K562 (cell line): ENCODE measurements around the gene CLCA2. TPM values are rescaled to one million over a fixed set of nuclear protein-coding genes. Genes with fewer than 3 reads are reported as not detected.

Experiments used
- ATF1 ChIP-seq, 2 experiments: fragments of 450-650 bp in 1 of 2; IDR thresholded peaks; 2 replicates each; pipeline ENCODE4 v1.6.1; 2016; ENCODE audit warnings: missing compliant biosample characterization in 1 of 2, missing genetic modification characterization in 1 of 2
- CBX1 ChIP-seq: sonication (generic); IDR thresholded peaks from 2 replicates; pipeline ENCODE4 v1.6.1; 2016; ENCODE audit warnings: antibody characterized with exemption, low read depth, mild to moderate bottlenecking
- GABPB1 ChIP-seq: sonication (generic); formaldehyde crosslinking; IDR thresholded peaks from 2 replicates; pipeline ENCODE4 v1.8.0; 2022; ENCODE audit warnings: mild to moderate bottlenecking, missing genetic modification reagents
- GATA2 ChIP-seq: sonication (generic); formaldehyde crosslinking; IDR thresholded peaks from 2 replicates; pipeline ENCODE4 v1.4.0; 2020; ENCODE audit warnings: mild to moderate bottlenecking, missing genetic modification reagents
- HMG20B ChIP-seq: fragments of 250-450 bp; sonication (Bioruptor Pico); IDR thresholded peaks from 2 replicates; pipeline ENCODE4 v1.5.0; 2021; ENCODE audit warnings: mild to moderate bottlenecking
- HMGN3 ChIP-seq: IDR thresholded peaks from 2 replicates; pipeline ENCODE4 v1.6.1; 2011; ENCODE audit warnings: borderline replicate concordance, low read depth, mild to moderate bottlenecking, mixed read lengths, low read length; ENCODE audit not compliant: insufficient read length; ENCODE audit errors: extremely low read depth
- KDM4B ChIP-seq, 2 experiments: fragments of 450-650 bp in 1 of 2; sonication (generic) in 1 of 2; IDR thresholded peaks; 2 replicates each; pipeline ENCODE4 v1.6.1; 2016 to 2017; ENCODE audit warnings: borderline replicate concordance in 2 of 2, antibody characterized with exemption in 1 of 2, low read depth in 1 of 2, mild to moderate bottlenecking in 1 of 2
- NCOA4 ChIP-seq: fragments of 450-650 bp; IDR thresholded peaks from 2 replicates; pipeline ENCODE4 v1.6.1; 2018; ENCODE audit warnings: mild to moderate bottlenecking; ENCODE audit not compliant: partially characterized antibody
- NFE2 ChIP-seq: IDR thresholded peaks from 2 replicates; pipeline ENCODE4 v1.6.1; 2014; ENCODE audit warnings: antibody characterized with exemption, low read depth
- NR2C2 ChIP-seq, 2 experiments: fragments of 200-800 bp in 1 of 2; sonication (Bioruptor generic) in 1 of 2; sonication (generic) in 1 of 2; formaldehyde crosslinking in 1 of 2; IDR thresholded peaks; 2 replicates each; pipeline versions ENCODE4 v1.6.1 to v1.8.0; 2016 to 2022; ENCODE audit warnings: mild to moderate bottlenecking in 1 of 2, missing compliant biosample characterization in 1 of 2, missing genetic modification characterization in 1 of 2, missing genetic modification reagents in 1 of 2
- NR2F6 ChIP-seq: fragments of 450-650 bp; formaldehyde crosslinking; IDR thresholded peaks from 2 replicates; pipeline ENCODE4 v1.4.0; 2020; ENCODE audit warnings: mild to moderate bottlenecking
- POLR2AphosphoS5 ChIP-seq: IDR thresholded peaks from 2 replicates; pipeline ENCODE4 v1.6.1; 2011; ENCODE audit warnings: mild to moderate bottlenecking, low read depth, low read length, moderate library complexity; ENCODE audit not compliant: control insufficient read depth, insufficient read depth
- POLR2G ChIP-seq: fragments of 200-400 bp; formaldehyde crosslinking; IDR thresholded peaks from 2 replicates; pipeline ENCODE4 v1.6.1; 2017; ENCODE audit warnings: low read depth, mild to moderate bottlenecking, antibody characterized with exemption, low read length, moderate library complexity
- POLR3A ChIP-seq: IDR thresholded peaks from 2 replicates; pipeline ENCODE4 v1.6.1; 2011; ENCODE audit warnings: borderline replicate concordance, mild to moderate bottlenecking, moderate library complexity; ENCODE audit not compliant: insufficient read length, insufficient read depth; ENCODE audit errors: extremely low read depth
- RB1 ChIP-seq: fragments of 450-650 bp; IDR thresholded peaks from 2 replicates; pipeline ENCODE4 v1.6.1; 2017; ENCODE audit warnings: low read depth, mild to moderate bottlenecking
- RBM15 ChIP-seq: fragments of 200-400 bp; formaldehyde crosslinking; IDR thresholded peaks from 2 replicates; pipeline ENCODE4 v1.6.1; 2018; ENCODE audit warnings: mild to moderate bottlenecking, low read length, moderate library complexity; ENCODE audit not compliant: insufficient read depth
- SREBF1 ChIP-seq: fragments of 150-350 bp; IDR thresholded peaks from 2 replicates; pipeline ENCODE4 v1.6.1; 2014; ENCODE audit warnings: antibody characterized with exemption, low read depth, low read length, borderline replicate concordance
- YBX1 ChIP-seq: fragments of 450-650 bp; IDR thresholded peaks from 2 replicates; pipeline ENCODE4 v1.7.1; 2016; ENCODE audit warnings: mild to moderate bottlenecking
- ZEB2 ChIP-seq: fragments of 450-650 bp; IDR thresholded peaks from 2 replicates; pipeline ENCODE4 v1.6.1; 2016
- ZNF134 ChIP-seq: fragments of 250-450 bp; sonication (Bioruptor Pico); conservative IDR thresholded peaks from 2 replicates; pipeline ENCODE4 v1.4.0; 2020
- ZNF24 ChIP-seq: fragments of 450-650 bp; IDR thresholded peaks from 2 replicates; pipeline ENCODE4 v1.6.1; 2016
- ZNF77 ChIP-seq: fragments of 250-450 bp; sonication (Bioruptor Pico); IDR thresholded peaks from 2 replicates; pipeline ENCODE4 v1.5.0; 2020
- polyA plus RNA-seq, 8 experiments: library from polyadenylated mRNA; depleted of rRNA in 4 of 8; stranded (reverse) in 5 of 8; unstranded in 3 of 8; fragments of >200 nt; fragmentation: Nextera tagmentation in 2 of 8; fragmentation: Illumina TruSeq in 1 of 8; extraction: Ambion mirVana in 2 of 8; extraction: Trizol in 1 of 8; gene quantifications; 2 replicates each; pipeline versions ENCODE4 v1.2.1 to v1.2.3, GENCODE V29; 2011 to 2014; ENCODE audit warnings: inconsistent platforms in 1 of 8, missing spikeins in 1 of 8
- total RNA-seq, 7 experiments: library from RNA; depleted of rRNA in 6 of 7; stranded (reverse); fragments of >200 nt in 6 of 7; fragmentation: Illumina TruSeq in 2 of 7; extraction: Trizol in 2 of 7; gene quantifications; 2 replicates each; pipeline versions ENCODE4 v1.2.1 to v1.2.3, GENCODE V29; 2011 to 2021; ENCODE audit warnings: low replicate concordance in 1 of 7
- TF ChIP-seq, protein P1 (sequence below): fragments of 450-650 bp; IDR thresholded peaks from 2 replicates; pipeline ENCODE4 v1.6.1; 2018; ENCODE audit not compliant: partially characterized antibody
- TF ChIP-seq, protein P2 (sequence below): fragments of 450-650 bp; formaldehyde crosslinking; conservative IDR thresholded peaks from 2 replicates; pipeline ENCODE4 v1.4.0; 2022; ENCODE audit warnings: mild to moderate bottlenecking, missing genetic modification characterization

The CLCA2 gene
- total and polyA plus RNA-seq, 9 of the 15 experiments (the other 6 are each of a cell fraction or from before 2014, with no cell fraction given): 0.03 TPM; not detected in 8

DNA sequence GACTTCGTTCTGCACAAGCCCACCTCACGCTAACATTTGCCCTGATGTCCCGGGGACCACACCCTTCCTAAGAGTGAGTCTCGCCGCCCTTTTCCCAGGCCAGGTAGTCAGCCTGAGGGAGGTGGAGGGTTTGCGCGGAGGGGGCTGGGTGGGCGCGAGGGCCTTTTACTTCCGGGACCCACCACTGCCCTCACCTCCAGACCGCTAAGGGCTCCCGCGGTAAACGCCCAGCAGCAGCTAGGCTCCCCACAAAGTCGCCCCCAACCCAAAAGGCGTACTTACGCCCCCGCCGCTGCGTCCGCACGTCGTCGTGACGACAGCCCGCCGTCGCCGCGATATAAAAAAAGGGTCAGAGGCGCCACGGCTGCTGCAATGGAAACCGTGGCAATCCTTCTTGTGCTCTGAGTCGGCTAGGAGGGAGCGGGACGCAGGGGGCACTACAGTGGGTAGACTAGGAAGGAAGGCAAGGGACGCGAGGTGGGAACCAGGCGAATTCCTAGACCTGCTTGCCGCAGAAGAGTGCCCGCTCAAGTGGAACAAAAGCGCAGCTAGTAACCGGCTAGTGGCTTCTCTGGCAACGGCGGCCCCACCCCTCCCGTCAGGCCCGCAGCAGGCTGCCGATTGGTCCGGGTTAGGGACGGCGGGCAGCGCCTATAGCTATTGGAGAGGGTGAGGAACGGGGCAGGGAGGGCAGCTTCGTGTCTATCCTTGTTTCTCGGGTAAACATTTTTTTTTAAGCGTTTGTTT, 28.0 kb upstream of the CLCA2 start, which contains the start of gene ODF2L (continued):
- TF ChIP-seq POLR3A (no peak), ZNF77 (CRISPR knock-in tag) (no peak), ZNF24 (no peak), ZEB2 (no peak), NR2C2 (CRISPR knock-in tag; IDR thresholded peaks at IDR 0.05) (no peak; the same call in 1 of the 2 replicates), NR2C2 (tag; IDR thresholded peaks at IDR 0.05) (peak; percentile 15; the same call in 1 of the 2 replicates), YBX1 (no peak), SREBF1 (no peak), RB1 (no peak), GABPB1 (0 out of 2 replicates have a peak, but pooled peaks have one; percentile 38), NCOA4 (no peak), CBX1 (no peak), POLR2AphosphoS5 (no peak), HMG20B (no peak), HMGN3 (no peak), NFE2 (no peak), POLR2G (peak; percentile 53; the same call in 1 of the 2 replicates), KDM4B (IDR thresholded peaks at IDR 0.05; ENCODE audit: borderline replicate concordance in 2 of 2, low read depth in 1 of 2) (no peak), GATA2 (CRISPR knock-in tag) (no peak), ATF1 (CRISPR knock-in tag; IDR thresholded peaks at IDR 0.05) (no peak), ATF1 (tag; IDR thresholded peaks at IDR 0.05) (peak; percentile 90), ZNF134 (CRISPR knock-in tag) (no peak), RBM15 (no peak), NR2F6 (CRISPR knock-in tag) (no peak)
- TF ChIP-seq, protein P1, sequence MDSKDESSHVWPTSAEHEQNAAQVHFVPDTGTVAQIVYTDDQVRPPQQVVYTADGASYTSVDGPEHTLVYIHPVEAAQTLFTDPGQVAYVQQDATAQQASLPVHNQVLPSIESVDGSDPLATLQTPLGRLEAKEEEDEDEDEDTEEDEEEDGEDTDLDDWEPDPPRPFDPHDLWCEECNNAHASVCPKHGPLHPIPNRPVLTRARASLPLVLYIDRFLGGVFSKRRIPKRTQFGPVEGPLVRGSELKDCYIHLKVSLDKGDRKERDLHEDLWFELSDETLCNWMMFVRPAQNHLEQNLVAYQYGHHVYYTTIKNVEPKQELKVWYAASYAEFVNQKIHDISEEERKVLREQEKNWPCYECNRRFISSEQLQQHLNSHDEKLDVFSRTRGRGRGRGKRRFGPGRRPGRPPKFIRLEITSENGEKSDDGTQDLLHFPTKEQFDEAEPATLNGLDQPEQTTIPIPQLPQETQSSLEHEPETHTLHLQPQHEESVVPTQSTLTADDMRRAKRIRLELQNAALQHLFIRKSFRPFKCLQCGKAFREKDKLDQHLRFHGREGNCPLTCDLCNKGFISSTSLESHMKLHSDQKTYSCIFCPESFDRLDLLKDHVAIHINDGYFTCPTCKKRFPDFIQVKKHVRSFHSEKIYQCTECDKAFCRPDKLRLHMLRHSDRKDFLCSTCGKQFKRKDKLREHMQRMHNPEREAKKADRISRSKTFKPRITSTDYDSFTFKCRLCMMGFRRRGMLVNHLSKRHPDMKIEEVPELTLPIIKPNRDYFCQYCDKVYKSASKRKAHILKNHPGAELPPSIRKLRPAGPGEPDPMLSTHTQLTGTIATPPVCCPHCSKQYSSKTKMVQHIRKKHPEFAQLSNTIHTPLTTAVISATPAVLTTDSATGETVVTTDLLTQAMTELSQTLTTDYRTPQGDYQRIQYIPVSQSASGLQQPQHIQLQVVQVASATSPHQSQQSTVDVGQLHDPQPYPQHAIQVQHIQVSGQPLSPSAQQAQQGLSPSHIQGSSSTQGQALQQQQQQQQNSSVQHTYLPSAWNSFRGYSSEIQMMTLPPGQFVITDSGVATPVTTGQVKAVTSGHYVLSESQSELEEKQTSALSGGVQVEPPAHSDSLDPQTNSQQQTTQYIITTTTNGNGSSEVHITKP: no peak
- TF ChIP-seq, protein P2, sequence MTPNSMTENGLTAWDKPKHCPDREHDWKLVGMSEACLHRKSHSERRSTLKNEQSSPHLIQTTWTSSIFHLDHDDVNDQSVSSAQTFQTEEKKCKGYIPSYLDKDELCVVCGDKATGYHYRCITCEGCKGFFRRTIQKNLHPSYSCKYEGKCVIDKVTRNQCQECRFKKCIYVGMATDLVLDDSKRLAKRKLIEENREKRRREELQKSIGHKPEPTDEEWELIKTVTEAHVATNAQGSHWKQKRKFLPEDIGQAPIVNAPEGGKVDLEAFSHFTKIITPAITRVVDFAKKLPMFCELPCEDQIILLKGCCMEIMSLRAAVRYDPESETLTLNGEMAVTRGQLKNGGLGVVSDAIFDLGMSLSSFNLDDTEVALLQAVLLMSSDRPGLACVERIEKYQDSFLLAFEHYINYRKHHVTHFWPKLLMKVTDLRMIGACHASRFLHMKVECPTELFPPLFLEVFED (CRISPR knock-in tag): no peak
